T-helper 1 cell treated with Interleukin-12 subunit alpha and Interleukin-12 subunit beta and Interleukin-4 antibody, amounts not matched to agents 30 ng/mL and 1 ng/mL, for 36 hours (primary cell): ENCODE measurements around the gene CALD1. TPM values are rescaled to one million over a fixed set of nuclear protein-coding genes. Genes with fewer than 3 reads are reported as not detected.

Experiments
- intact Hi-C: fragments of 100-400 bp; cut with micrococcal nuclease; formaldehyde crosslinking; loops from one replicate; pipeline ENCODE4 v1.15.1; 2024
- total RNA-seq: library from RNA; stranded (reverse); gene quantifications from 2 replicates; pipeline ENCODE4 v1.2.3, GENCODE V29; 2022

The CALD1 gene
- total RNA-seq, 1 donor from 2014 or later = 1.3 TPM

- intact Hi-C loops = loop anchor here (2.0 kb wide), 1 partner anchor 313 kb away; no protein-coding TSS in a partner anchor
Observed at GRCh38 chr7:134945691-134946090, 166.3 kb downstream of the CALD1 start.

- intact Hi-C loops = no loop called here
Observed at GRCh38 chr7:134946260-134946659, 166.8 kb downstream of the CALD1 start.

GRCh38 chr7:134947329-134947728 lies 167.9 kb downstream of the CALD1 start:
- intact Hi-C loops = no loop called here

- intact Hi-C loops = no loop called here
Observed at GRCh38 chr7:134947831-134948230, 168.4 kb downstream of the CALD1 start.

- intact Hi-C loops = no loop called here
Observed at GRCh38 chr7:134948246-134948645, 168.8 kb downstream of the CALD1 start.

- intact Hi-C loops = no loop called here
Observed at GRCh38 chr7:134948736-134949135, 169.3 kb downstream of the CALD1 start.

- intact Hi-C loops = no loop called here
Observed at GRCh38 chr7:134949171-134949570, 169.7 kb downstream of the CALD1 start.

- intact Hi-C loops = loop anchor here (1.0 to 2.0 kb wide), 12 partner anchors 32 to 522 kb away; partner anchors contain the start of genes AGBL3 and CYREN
Observed at GRCh38 chr7:134954197-134955082, 175.0 kb downstream of the CALD1 start.

- intact Hi-C loops = no loop called here
Observed at GRCh38 chr7:134957005-134957404, 177.6 kb downstream of the CALD1 start.

- intact Hi-C loops = no loop called here
Observed at GRCh38 chr7:134959810-134960209, 180.4 kb downstream of the CALD1 start.

GRCh38 chr7:134962270-134962780 lies 182.9 kb downstream of the CALD1 start:
- intact Hi-C loops = no loop called here

GRCh38 chr7:134963036-134963435 lies 183.6 kb downstream of the CALD1 start:
- intact Hi-C loops = no loop called here

- intact Hi-C loops = no loop called here
Observed at GRCh38 chr7:134966691-134967090, 187.3 kb downstream of the CALD1 start.

GRCh38 chr7:134968110-134968509 lies 188.7 kb downstream of the CALD1 start:
- intact Hi-C loops = no loop called here

GRCh38 chr7:134981645-134982044 lies 202.2 kb downstream of the CALD1 start:
- intact Hi-C loops = loop anchor here (10.0 kb wide), 1 partner anchor 857 kb away; the partner anchor contains the start of gene LRGUK

- intact Hi-C loops = loop anchor here (1.0 to 10.0 kb wide), 15 partner anchors 31 to 1904 kb away; partner anchors contain the start of genes AKR1B1, BPGM, CHCHD3 and CNOT4
Observed at GRCh38 chr7:134985894-134986362, 206.5 kb downstream of the CALD1 start.

- intact Hi-C loops = loop anchor here (1.0 to 10.0 kb wide), 15 partner anchors 32 to 1904 kb away; partner anchors contain the start of genes AKR1B1, BPGM, CHCHD3 and CNOT4
Observed at GRCh38 chr7:134986363-134987251, 207.2 kb downstream of the CALD1 start, which contains the start of gene AGBL3. Gene AGBL3 (plus strand): TSS chr7:134986508. CDS start chr7:134987934, 1,426 bp downstream.

- intact Hi-C loops = loop anchor here (5.0 to 10.0 kb wide), 3 partner anchors 674 to 1906 kb away; partner anchors contain the start of genes CHCHD3, LRGUK and STMP1
Observed at GRCh38 chr7:134988161-134988560, 208.7 kb downstream of the CALD1 start.

- intact Hi-C loops = no loop called here
Observed at GRCh38 chr7:134991469-134992339, 212.3 kb downstream of the CALD1 start.

- intact Hi-C loops = no loop called here
Observed at GRCh38 chr7:134992626-134993179, 213.3 kb downstream of the CALD1 start.
